ENCODE data around the gene USP21. TPM values are rescaled to one million over a fixed set of nuclear protein-coding genes. Genes with fewer than 3 reads are reported as not detected.

The USP21 gene
- total RNA-seq, 2 donors from 2014 or later = 28.6 to 30.1 TPM

- ATAC-seq (replicated peaks) = no peak
- peaks cover 39% of the 10 kb centered on the region for H3K4me1 Mint-ChIP-seq
- peaks cover 94% of the 10 kb centered on the region for H3K36me3 Mint-ChIP-seq (ENCODE audit: low read depth)
- no peaks in the 10 kb centered on the region for H3K9me3 Mint-ChIP-seq
- H3K4me3 Mint-ChIP-seq = no peak overlapping the region
- H3K27me3 Mint-ChIP-seq = no peaks in the 10 kb centered on the region
- peak overlapping the region; percentile 69 for H3K27ac Mint-ChIP-seq
These were observed 13.0 kb downstream of the USP21 start for GRCh38 chr1:161172349-161172748.

GRCh38 chr1:161172776-161173376 is 13.6 kb downstream of the USP21 start:
- peak overlapping the region; percentile 69 for H3K27ac Mint-ChIP-seq
- no peaks in the 10 kb centered on the region for H3K9me3 Mint-ChIP-seq
- H3K27me3 Mint-ChIP-seq = no peaks in the 10 kb centered on the region
- H3K4me3 Mint-ChIP-seq = no peak overlapping the region
- peaks cover 93% of the 10 kb centered on the region for H3K36me3 Mint-ChIP-seq (ENCODE audit: low read depth)
- ATAC-seq (replicated peaks) = no peak
- H3K4me1 Mint-ChIP-seq = peaks cover 37% of the 10 kb centered on the region

GRCh38 chr1:161173711-161174110 is 14.4 kb downstream of the USP21 start:
- H3K27me3 Mint-ChIP-seq = no peaks in the 10 kb centered on the region
- no peak overlapping the region for H3K4me3 Mint-ChIP-seq
- ATAC-seq (replicated peaks) = no peak
- H3K9me3 Mint-ChIP-seq = no peaks in the 10 kb centered on the region
- peaks cover 84% of the 10 kb centered on the region for H3K36me3 Mint-ChIP-seq (ENCODE audit: low read depth)
- peaks cover 32% of the 10 kb centered on the region for H3K4me1 Mint-ChIP-seq
- peak overlapping the region; percentile 69 for H3K27ac Mint-ChIP-seq

GRCh38 chr1:161174911-161175310 is 15.6 kb downstream of the USP21 start:
- no peak for ATAC-seq (replicated peaks)
- peak overlapping the region; percentile 98 for H3K27ac Mint-ChIP-seq
- no peaks in the 10 kb centered on the region for H3K9me3 Mint-ChIP-seq
- H3K4me3 Mint-ChIP-seq = peak overlapping the region; percentile 99
- peaks cover 72% of the 10 kb centered on the region for H3K36me3 Mint-ChIP-seq (ENCODE audit: low read depth)
- no peaks in the 10 kb centered on the region for H3K27me3 Mint-ChIP-seq
- H3K4me1 Mint-ChIP-seq = peaks cover 32% of the 10 kb centered on the region

GRCh38 chr1:161175771-161176453 is 16.6 kb downstream of the USP21 start:
- peak overlapping the region; percentile 99 for H3K4me3 Mint-ChIP-seq
- H3K27me3 Mint-ChIP-seq = no peaks in the 10 kb centered on the region
- no peaks in the 10 kb centered on the region for H3K9me3 Mint-ChIP-seq
- peak overlapping the region; percentile 98 for H3K27ac Mint-ChIP-seq
- H3K36me3 Mint-ChIP-seq (ENCODE audit: low read depth) = peaks cover 62% of the 10 kb centered on the region
- ATAC-seq (replicated peaks) = no peak
- H3K4me1 Mint-ChIP-seq = peaks cover 38% of the 10 kb centered on the region

- peaks cover 56% of the 10 kb centered on the region for H3K36me3 Mint-ChIP-seq (ENCODE audit: low read depth)
- peak overlapping the region; percentile 99 for H3K4me3 Mint-ChIP-seq
- no peaks in the 10 kb centered on the region for H3K27me3 Mint-ChIP-seq
- ATAC-seq (replicated peaks) = no peak
- peak overlapping the region; percentile 98 for H3K27ac Mint-ChIP-seq
- no peaks in the 10 kb centered on the region for H3K9me3 Mint-ChIP-seq
- H3K4me1 Mint-ChIP-seq = peaks cover 35% of the 10 kb centered on the region
These were observed 17.3 kb downstream of the USP21 start for GRCh38 chr1:161176468-161177111.

- no peaks in the 10 kb centered on the region for H3K9me3 Mint-ChIP-seq
- peaks cover 41% of the 10 kb centered on the region for H3K4me1 Mint-ChIP-seq
- peak; percentile 86 for ATAC-seq (replicated peaks)
- no peaks in the 10 kb centered on the region for H3K27me3 Mint-ChIP-seq
- peak within 1 kb of the TSS; percentile 98 for H3K27ac Mint-ChIP-seq
- peak within 1 kb of the TSS; percentile 99 for H3K4me3 Mint-ChIP-seq
- H3K36me3 Mint-ChIP-seq (ENCODE audit: low read depth) = peaks cover 48% of the 10 kb centered on the region
These were observed 18.0 kb downstream of the USP21 start, which contains the start of gene B4GALT3 for GRCh38 chr1:161177112-161177935. B4GALT3 (minus strand) TSS chr1:161177507; CDS start chr1:161176060, 1,447 bp downstream.

GRCh38 chr1:161177936-161178244 is 18.6 kb downstream of the USP21 start:
- peak overlapping the region; percentile 99 for H3K4me3 Mint-ChIP-seq
- peaks cover 43% of the 10 kb centered on the region for H3K36me3 Mint-ChIP-seq (ENCODE audit: low read depth)
- ATAC-seq (replicated peaks) = no peak
- H3K27ac Mint-ChIP-seq = peak overlapping the region; percentile 98
- peaks cover 46% of the 10 kb centered on the region for H3K4me1 Mint-ChIP-seq
- H3K9me3 Mint-ChIP-seq = no peaks in the 10 kb centered on the region
- no peaks in the 10 kb centered on the region for H3K27me3 Mint-ChIP-seq

- no peaks in the 10 kb centered on the region for H3K27me3 Mint-ChIP-seq
- no peaks in the 10 kb centered on the region for H3K9me3 Mint-ChIP-seq
- peak overlapping the region; percentile 44 for H3K4me3 Mint-ChIP-seq
- H3K27ac Mint-ChIP-seq = peak overlapping the region; percentile 98
- H3K36me3 Mint-ChIP-seq (ENCODE audit: low read depth) = peaks cover 24% of the 10 kb centered on the region
- peaks cover 49% of the 10 kb centered on the region for H3K4me1 Mint-ChIP-seq
- no peak for ATAC-seq (replicated peaks)
These were observed 20.4 kb downstream of the USP21 start for GRCh38 chr1:161179698-161180097.

- Mint-ChIP-seq H3K4me1 (peaks cover 48% of the 10 kb centered on the region), H3K9me3 (no peaks in the 10 kb centered on the region), H3K36me3 (ENCODE audit: low read depth) (peaks cover 15% of the 10 kb centered on the region), H3K4me3 (peak overlapping the region; percentile 44), H3K27ac (peak overlapping the region; percentile 98), H3K27me3 (no peaks in the 10 kb centered on the region)
- ATAC-seq (replicated peaks) = no peak
These were observed 21.3 kb downstream of the USP21 start for GRCh38 chr1:161180639-161181038.

GRCh38 chr1:161182214-161182613 is 22.9 kb downstream of the USP21 start:
- Mint-ChIP-seq H3K4me1 (peaks cover 50% of the 10 kb centered on the region), H3K4me3 (peak overlapping the region; percentile 69), H3K27ac (peak overlapping the region; percentile 98), H3K9me3 (no peaks in the 10 kb centered on the region), H3K27me3 (no peaks in the 10 kb centered on the region), H3K36me3 (ENCODE audit: low read depth) (peaks cover 3% of the 10 kb centered on the region)
- peak; percentile 82 for ATAC-seq (replicated peaks)

- H3K9me3 Mint-ChIP-seq = no peaks in the 10 kb centered on the region
- H3K4me1 Mint-ChIP-seq = peaks cover 62% of the 10 kb centered on the region
- ATAC-seq (replicated peaks) = peak; percentile 71
- peak overlapping the region; percentile 85 for H3K27ac Mint-ChIP-seq
- no peaks in the 10 kb centered on the region for H3K36me3 Mint-ChIP-seq (ENCODE audit: low read depth)
- H3K4me3 Mint-ChIP-seq = peak overlapping the region; percentile 69
- no peaks in the 10 kb centered on the region for H3K27me3 Mint-ChIP-seq
These were observed 26.0 kb downstream of the USP21 start for GRCh38 chr1:161185282-161185682.

- H3K4me3 Mint-ChIP-seq = peak overlapping the region; percentile 69
- no peaks in the 10 kb centered on the region for H3K9me3 Mint-ChIP-seq
- ATAC-seq (replicated peaks) = no peak
- no peaks in the 10 kb centered on the region for H3K27me3 Mint-ChIP-seq
- peaks cover 57% of the 10 kb centered on the region for H3K4me1 Mint-ChIP-seq
- H3K36me3 Mint-ChIP-seq (ENCODE audit: low read depth) = no peaks in the 10 kb centered on the region
- H3K27ac Mint-ChIP-seq = peak overlapping the region; percentile 85
These were observed 26.5 kb downstream of the USP21 start for GRCh38 chr1:161185732-161186311.

GRCh38 chr1:161187311-161187710 is 28.0 kb downstream of the USP21 start:
- Mint-ChIP-seq H3K27ac (peak overlapping the region; percentile 85), H3K4me3 (peak overlapping the region; percentile 69), H3K4me1 (peaks cover 51% of the 10 kb centered on the region), H3K9me3 (no peaks in the 10 kb centered on the region), H3K27me3 (no peaks in the 10 kb centered on the region), H3K36me3 (ENCODE audit: low read depth) (no peaks in the 10 kb centered on the region)
- no peak for ATAC-seq (replicated peaks)
